SU-DHL-6 (cell line): ENCODE data around the gene SEC14L1.

ENCODE experiments used
- CTCF ChIP-seq: fragments of 200-600 bp; sonication (generic); IDR thresholded peaks from one replicate; pipeline ENCODE4 v1.5.1; 2017; ENCODE audit warnings: antibody characterized with exemption, mild to moderate bottlenecking, low read length, moderate library complexity; ENCODE audit not compliant: insufficient read depth, poor library complexity, severe bottlenecking
- EZH2phosphoT487 ChIP-seq: fragments of 200-600 bp; sonication (generic), shearing (Covaris generic); conservative IDR thresholded peaks from 2 replicates; pipeline ENCODE4 v1.6.1; 2018; ENCODE audit warnings: mild to moderate bottlenecking, antibody characterized with exemption, low read length, moderate library complexity, mixed read lengths

DNA sequence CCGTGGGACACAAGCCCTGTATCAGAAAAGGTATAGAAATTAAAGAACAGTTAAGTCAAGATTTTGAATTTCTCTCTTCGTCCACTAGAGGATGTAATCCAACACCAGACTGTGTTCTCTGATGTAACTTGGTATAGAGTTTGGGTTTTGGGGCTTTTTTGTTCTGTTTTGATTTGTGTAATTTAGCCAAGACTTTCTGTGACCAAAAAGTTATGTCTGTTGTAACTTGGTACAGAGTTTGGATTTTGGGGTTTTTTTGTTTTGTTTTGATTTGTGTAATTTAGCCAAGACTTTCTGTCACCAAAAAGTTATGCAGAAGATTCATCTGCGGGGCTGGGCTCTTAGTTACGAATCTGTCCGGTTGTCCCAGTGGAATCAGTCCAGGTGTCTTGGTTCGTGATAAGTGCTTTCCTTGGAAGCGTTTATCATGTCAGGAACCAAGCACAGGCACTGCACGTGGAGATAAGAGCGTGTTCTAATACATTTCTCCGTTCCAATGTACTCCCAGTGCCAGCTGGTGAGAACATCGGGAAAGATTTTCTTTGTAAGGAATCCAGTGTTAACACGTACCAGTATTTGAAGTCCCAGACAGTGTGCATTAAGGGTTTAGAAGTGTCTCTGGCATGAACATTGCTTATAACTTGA lies 44.1 kb upstream of the SEC14L1 start:
- TF ChIP-seq CTCF (no peak), EZH2phosphoT487 (no peak)
